Kidney epithelial cell (primary cell): ENCODE results near the gene ARMS2. TPM values are rescaled to one million over a fixed set of nuclear protein-coding genes. Genes with fewer than 3 reads are reported as not detected.

Source experiments
- DNase-seq: peaks from one replicate; pipeline ENCODE4 v3.0.0-alpha.2; 2010; ENCODE audit warnings: low read depth
- H3K27me3 ChIP-seq: 2 replicates; pipeline ENCODE4 v1.6.0; 2011; ENCODE audit warnings: low read length; ENCODE audit not compliant: control insufficient read depth, insufficient read depth
- H3K36me3 ChIP-seq: 2 replicates; pipeline ENCODE4 v1.5.1; 2011; ENCODE audit warnings: low read length; ENCODE audit not compliant: control insufficient read depth, insufficient read depth
- H3K4me3 ChIP-seq: 2 replicates; pipeline ENCODE4 v1.5.1; 2011; ENCODE audit warnings: low read depth, mild to moderate bottlenecking, control low read depth, low read length
- total RNA-seq: library from RNA; depleted of rRNA; stranded (reverse); fragments of >200 nt; gene quantifications from 2 replicates; pipeline ENCODE4 v1.2.3, GENCODE V29; 2015
- TF ChIP-seq, protein P1 (sequence below): IDR thresholded peaks from 2 replicates; pipeline ENCODE4 v1.5.1; 2011; ENCODE audit warnings: mild to moderate bottlenecking, moderate library complexity, low read length, control low read depth, inconsistent platforms; ENCODE audit not compliant: insufficient read depth, poor library complexity, severe bottlenecking

ARMS2 gene
- total RNA-seq, 1 donor from 2014 or later = not detected

DNA sequence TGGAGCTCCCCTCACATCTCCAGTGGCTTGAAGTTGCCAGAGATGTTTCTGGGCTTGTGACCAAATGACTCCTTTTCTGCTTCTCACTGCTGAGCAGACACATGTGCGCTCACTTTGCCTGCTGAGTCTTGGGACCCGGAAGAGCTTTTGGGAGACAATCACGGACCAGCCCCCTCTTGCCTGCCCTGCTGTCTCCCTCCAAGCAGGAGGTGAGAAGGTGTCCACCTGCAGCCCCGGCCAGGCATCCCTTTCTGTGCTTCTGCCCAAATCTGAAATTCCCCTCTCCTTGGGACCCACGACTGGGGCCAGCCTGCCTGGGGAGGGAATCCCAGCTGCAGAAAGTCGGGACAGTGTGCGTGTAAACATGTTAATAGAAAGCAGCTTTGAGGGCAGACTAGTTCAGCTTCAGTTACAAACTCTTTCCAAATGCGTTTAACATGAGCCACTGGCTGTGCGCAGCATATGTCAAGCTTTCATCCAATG, 38.6 kb downstream of the ARMS2 start:
- DNase-seq = no peak
- Histone ChIP-seq H3K36me3 (no peaks in the 10 kb centered on the region), H3K27me3 (no peaks in the 10 kb centered on the region), H3K4me3 (no peak overlapping the region)
- TF ChIP-seq, protein P1, sequence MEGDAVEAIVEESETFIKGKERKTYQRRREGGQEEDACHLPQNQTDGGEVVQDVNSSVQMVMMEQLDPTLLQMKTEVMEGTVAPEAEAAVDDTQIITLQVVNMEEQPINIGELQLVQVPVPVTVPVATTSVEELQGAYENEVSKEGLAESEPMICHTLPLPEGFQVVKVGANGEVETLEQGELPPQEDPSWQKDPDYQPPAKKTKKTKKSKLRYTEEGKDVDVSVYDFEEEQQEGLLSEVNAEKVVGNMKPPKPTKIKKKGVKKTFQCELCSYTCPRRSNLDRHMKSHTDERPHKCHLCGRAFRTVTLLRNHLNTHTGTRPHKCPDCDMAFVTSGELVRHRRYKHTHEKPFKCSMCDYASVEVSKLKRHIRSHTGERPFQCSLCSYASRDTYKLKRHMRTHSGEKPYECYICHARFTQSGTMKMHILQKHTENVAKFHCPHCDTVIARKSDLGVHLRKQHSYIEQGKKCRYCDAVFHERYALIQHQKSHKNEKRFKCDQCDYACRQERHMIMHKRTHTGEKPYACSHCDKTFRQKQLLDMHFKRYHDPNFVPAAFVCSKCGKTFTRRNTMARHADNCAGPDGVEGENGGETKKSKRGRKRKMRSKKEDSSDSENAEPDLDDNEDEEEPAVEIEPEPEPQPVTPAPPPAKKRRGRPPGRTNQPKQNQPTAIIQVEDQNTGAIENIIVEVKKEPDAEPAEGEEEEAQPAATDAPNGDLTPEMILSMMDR = no peak

DNA sequence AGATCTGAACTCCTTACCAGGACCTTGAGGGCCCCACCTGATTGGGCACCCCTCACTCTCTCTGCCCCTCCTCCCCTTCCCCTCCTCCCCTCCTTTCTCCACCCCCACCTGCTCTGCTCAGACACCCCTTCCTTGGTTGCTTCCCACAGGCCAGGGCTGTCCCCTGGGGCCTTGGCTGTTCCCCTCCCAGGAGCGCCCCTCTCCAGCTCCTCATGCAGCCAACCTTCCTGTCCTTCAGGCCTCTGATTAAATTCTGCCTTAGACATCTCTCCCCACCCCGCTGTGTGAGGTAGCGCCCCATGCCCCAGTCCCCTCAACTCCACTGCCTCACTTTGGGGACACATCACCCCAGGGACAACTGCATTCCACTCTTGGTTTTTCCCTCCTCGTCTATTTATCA, 39.3 kb downstream of the ARMS2 start:
- Histone ChIP-seq H3K36me3 (no peaks in the 10 kb centered on the region), H3K4me3 (no peak overlapping the region), H3K27me3 (no peaks in the 10 kb centered on the region)
- TF ChIP-seq, protein P1 = no peak
- DNase-seq = no peak

GRCh38 chr10:122494173-122494820, 39.8 kb downstream of the ARMS2 start:
- Histone ChIP-seq H3K27me3 (no peaks in the 10 kb centered on the region), H3K4me3 (no peak overlapping the region), H3K36me3 (no peaks in the 10 kb centered on the region)
- TF ChIP-seq, protein P1 = no peak
- no peak for DNase-seq

GRCh38 chr10:122494833-122495232, 40.4 kb downstream of the ARMS2 start:
- no peak for DNase-seq
- TF ChIP-seq, protein P1 = no peak
- H3K36me3 ChIP-seq = no peaks in the 10 kb centered on the region
- no peak overlapping the region for H3K4me3 ChIP-seq
- no peaks in the 10 kb centered on the region for H3K27me3 ChIP-seq

DNA sequence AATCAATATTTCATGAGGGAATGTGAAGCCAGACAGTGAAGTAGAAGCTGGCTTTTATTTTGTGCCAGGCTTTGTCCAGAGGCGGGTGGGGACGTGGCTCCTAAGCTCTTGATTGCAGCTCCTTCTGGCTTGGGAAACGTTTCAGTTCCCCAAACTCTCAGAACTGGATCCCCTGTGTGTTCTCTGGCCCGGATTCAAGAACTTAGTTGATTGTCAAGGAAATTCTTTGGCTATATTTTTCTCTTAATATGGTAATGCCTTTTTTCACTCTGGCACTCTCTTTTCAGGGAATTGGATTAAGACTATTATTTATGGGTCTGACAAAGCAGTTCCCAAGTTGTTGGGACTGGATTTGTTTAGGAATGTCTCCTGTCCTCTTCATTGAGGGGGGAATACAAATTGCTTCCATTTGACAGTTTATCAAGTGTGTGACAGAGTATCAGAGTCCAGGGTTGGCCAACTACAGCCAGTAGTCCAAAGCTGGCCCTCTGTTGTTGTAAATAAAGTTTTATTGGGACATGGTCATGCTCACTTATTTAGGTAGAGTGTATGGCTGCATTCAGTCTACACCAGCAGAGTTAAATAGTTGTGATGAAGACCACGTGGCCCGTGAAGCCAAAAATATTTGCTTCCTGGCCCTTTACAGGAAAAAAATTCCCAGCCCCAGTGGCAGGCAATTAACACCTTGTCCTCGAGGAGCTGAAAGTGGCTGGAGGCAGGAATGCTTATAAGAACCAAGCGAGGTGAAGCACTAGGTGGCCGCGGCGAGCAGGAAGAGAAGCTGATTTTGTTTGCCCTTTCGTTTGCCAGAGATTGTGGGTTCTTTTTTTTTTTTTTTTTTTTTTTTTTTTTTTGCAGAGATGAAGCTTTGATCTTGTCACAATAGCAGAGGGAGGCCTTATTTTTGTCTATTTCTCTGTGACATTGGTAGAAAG, 41.2 kb downstream of the ARMS2 start:
- TF ChIP-seq, protein P1 = no peak
- Histone ChIP-seq H3K4me3 (no peak overlapping the region), H3K27me3 (no peaks in the 10 kb centered on the region), H3K36me3 (no peaks in the 10 kb centered on the region)
- DNase-seq = no peak
